Measurements from ENCODE around the gene PPBP.
"Not testable (repeated sequence)": the region's sequence is repeated elsewhere in the genome, so short reads cannot be mapped to it uniquely, and the experiment has no call there.

Gene PPBP

GRCh38 chr4:73991742-73992000 lies 3.7 kb upstream of the PPBP start:
- no peak for DNase-seq

GRCh38 chr4:73990988-73991741 lies 3.2 kb upstream of the PPBP start:
- DNase-seq = no peak

GRCh38 chr4:73989928-73990327 lies 1.9 kb upstream of the PPBP start:
- no peak for DNase-seq

GRCh38 chr4:73989031-73989430 lies 1.0 kb upstream of the PPBP start:
- DNase-seq = no peak

- no peak for DNase-seq
These were observed 2.5 kb downstream of the PPBP start for GRCh38 chr4:73985528-73985852.

GRCh38 chr4:73984736-73985527 lies 3.1 kb downstream of the PPBP start:
- DNase-seq = no peak

- not testable (repeated sequence) for DNase-seq
These were observed 6.8 kb downstream of the PPBP start for GRCh38 chr4:73981175-73981574.

- no peak for DNase-seq
These were observed 8.5 kb downstream of the PPBP start for GRCh38 chr4:73979407-73979957.

- no peak for DNase-seq
These were observed 9.1 kb downstream of the PPBP start for GRCh38 chr4:73978886-73979285.

GRCh38 chr4:73976716-73977115 lies 11.3 kb downstream of the PPBP start:
- DNase-seq = no peak

GRCh38 chr4:73976217-73976616 lies 11.8 kb downstream of the PPBP start:
- no peak for DNase-seq

- no peak for DNase-seq
These were observed 13.6 kb downstream of the PPBP start for GRCh38 chr4:73974352-73974751.

- DNase-seq = no peak
These were observed 17.0 kb downstream of the PPBP start for GRCh38 chr4:73970945-73971344.

GRCh38 chr4:73970011-73970410 lies 18.0 kb downstream of the PPBP start:
- no peak for DNase-seq

GRCh38 chr4:73967866-73968265 lies 20.1 kb downstream of the PPBP start:
- DNase-seq = no peak

- no peak for DNase-seq
These were observed 23.0 kb downstream of the PPBP start for GRCh38 chr4:73964862-73965611.

GRCh38 chr4:73962724-73963123 lies 25.3 kb downstream of the PPBP start:
- no peak for DNase-seq

GRCh38 chr4:73959041-73959440 lies 28.9 kb downstream of the PPBP start:
- not testable (repeated sequence) for DNase-seq

- DNase-seq = no peak
These were observed 35.6 kb downstream of the PPBP start for GRCh38 chr4:73952352-73952751.

- DNase-seq = not testable (repeated sequence)
These were observed 37.5 kb downstream of the PPBP start for GRCh38 chr4:73950376-73950920.

GRCh38 chr4:73948990-73949706 lies 38.8 kb downstream of the PPBP start:
- no peak for DNase-seq

- DNase-seq = no peak
These were observed 39.7 kb downstream of the PPBP start for GRCh38 chr4:73948291-73948690.
